Measurements from ENCODE around the gene TMEM183A. TPM values are rescaled to one million over a fixed set of nuclear protein-coding genes. Genes with fewer than 3 reads are reported as not detected.
A peak's percentile ranks its signal among the peaks of the same experiment; 100 is the strongest.

TMEM183A gene
- polyA plus RNA-seq, 1 of the 3 experiments (the other 2 are of a cell fraction) = 47.9 TPM

DNA sequence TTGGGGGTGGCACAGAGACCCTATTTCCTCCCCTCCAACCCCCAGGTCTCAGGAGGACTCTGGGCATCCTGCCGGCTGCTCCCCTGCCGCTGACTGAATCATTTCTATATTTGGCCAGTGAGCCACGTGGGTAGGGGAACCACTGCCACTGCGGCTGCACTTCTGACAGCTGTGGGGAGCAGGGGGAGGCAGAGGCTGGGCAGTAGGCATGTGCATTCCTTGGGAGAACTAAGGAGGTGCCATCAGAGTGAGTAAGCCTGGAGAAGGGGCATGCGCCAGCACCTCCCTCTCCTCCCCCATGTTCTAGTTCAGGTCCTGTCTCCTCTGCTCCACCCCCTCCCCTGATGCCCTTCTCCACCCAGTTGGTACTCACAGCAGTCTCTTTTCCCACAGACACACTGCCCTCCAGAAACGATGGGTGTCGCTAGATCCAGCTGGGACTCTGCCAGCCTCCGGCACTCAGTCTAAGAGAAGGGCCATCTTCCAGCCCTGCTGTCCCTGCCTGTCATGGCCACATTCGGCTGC lies 31.1 kb downstream of the TMEM183A start:
- H2AFZ ChIP-seq (ENCODE audit: low read depth) = 0 out of 2 replicates have a peak overlapping the region, but pooled peaks have one; percentile 30
- H3K27me3 ChIP-seq (ENCODE audit: insufficient read depth) = no peaks in the 10 kb centered on the region
- no peak for DNase-seq
- TF ChIP-seq FOSL2 (IDR thresholded peaks at IDR 0.05; ENCODE audit: borderline replicate concordance, low read depth) (peak; percentile 69; the same call in 1 of the 2 replicates), USF1 (IDR thresholded peaks at IDR 0.05; ENCODE audit: borderline replicate concordance, low read depth) (peak; percentile 80), CTCF (IDR thresholded peaks at IDR 0.05) (peak; percentile 32), MAX (IDR thresholded peaks at IDR 0.05; ENCODE audit: low read depth) (peak; percentile 96), TAF1 (IDR thresholded peaks at IDR 0.05; ENCODE audit: borderline replicate concordance, low read depth, low read length) (peak; percentile 6; the same call in 1 of the 2 replicates), MEF2A (IDR thresholded peaks at IDR 0.05; ENCODE audit: borderline replicate concordance, low read depth) (peak; percentile 98), SIN3A (IDR thresholded peaks at IDR 0.05; ENCODE audit: borderline replicate concordance, low read depth, low read length) (peak; percentile 76; the same call in 1 of the 2 replicates), MXI1 (IDR thresholded peaks at IDR 0.05; ENCODE audit: low read depth, low read length) (peak; percentile 50; the same call in 1 of the 2 replicates), TEAD4 (IDR thresholded peaks at IDR 0.05; ENCODE audit: borderline replicate concordance, insufficient read depth) (peak; percentile 53), YY1 (IDR thresholded peaks at IDR 0.05; ENCODE audit: low read depth) (no peak), TCF12 (IDR thresholded peaks at IDR 0.05) (peak; percentile 68), NRF1 (IDR thresholded peaks at IDR 0.05; ENCODE audit: low read depth, low read length) (0 out of 2 replicates have a peak, but pooled peaks have one; percentile 28), EP300 (IDR thresholded peaks at IDR 0.05; ENCODE audit: borderline replicate concordance in 1 of 2, low read depth in 1 of 2, low read length in 1 of 2) (peak in 1 of 2 experiments; percentile 29; a peak in 1 of 4 replicates), PBX3 (IDR thresholded peaks at IDR 0.05) (peak; percentile 51), JUND (IDR thresholded peaks at IDR 0.05) (no peak), USF2 (IDR thresholded peaks at IDR 0.05; ENCODE audit: borderline replicate concordance, low read depth, low read length) (no peak)
- TF ChIP-seq, protein P1, sequence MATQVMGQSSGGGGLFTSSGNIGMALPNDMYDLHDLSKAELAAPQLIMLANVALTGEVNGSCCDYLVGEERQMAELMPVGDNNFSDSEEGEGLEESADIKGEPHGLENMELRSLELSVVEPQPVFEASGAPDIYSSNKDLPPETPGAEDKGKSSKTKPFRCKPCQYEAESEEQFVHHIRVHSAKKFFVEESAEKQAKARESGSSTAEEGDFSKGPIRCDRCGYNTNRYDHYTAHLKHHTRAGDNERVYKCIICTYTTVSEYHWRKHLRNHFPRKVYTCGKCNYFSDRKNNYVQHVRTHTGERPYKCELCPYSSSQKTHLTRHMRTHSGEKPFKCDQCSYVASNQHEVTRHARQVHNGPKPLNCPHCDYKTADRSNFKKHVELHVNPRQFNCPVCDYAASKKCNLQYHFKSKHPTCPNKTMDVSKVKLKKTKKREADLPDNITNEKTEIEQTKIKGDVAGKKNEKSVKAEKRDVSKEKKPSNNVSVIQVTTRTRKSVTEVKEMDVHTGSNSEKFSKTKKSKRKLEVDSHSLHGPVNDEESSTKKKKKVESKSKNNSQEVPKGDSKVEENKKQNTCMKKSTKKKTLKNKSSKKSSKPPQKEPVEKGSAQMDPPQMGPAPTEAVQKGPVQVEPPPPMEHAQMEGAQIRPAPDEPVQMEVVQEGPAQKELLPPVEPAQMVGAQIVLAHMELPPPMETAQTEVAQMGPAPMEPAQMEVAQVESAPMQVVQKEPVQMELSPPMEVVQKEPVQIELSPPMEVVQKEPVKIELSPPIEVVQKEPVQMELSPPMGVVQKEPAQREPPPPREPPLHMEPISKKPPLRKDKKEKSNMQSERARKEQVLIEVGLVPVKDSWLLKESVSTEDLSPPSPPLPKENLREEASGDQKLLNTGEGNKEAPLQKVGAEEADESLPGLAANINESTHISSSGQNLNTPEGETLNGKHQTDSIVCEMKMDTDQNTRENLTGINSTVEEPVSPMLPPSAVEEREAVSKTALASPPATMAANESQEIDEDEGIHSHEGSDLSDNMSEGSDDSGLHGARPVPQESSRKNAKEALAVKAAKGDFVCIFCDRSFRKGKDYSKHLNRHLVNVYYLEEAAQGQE (IDR thresholded peaks at IDR 0.05; ENCODE audit: low read depth, low read length) = no peak
- no peak overlapping the region; a peak in 1 of 4 replicates for H3K4me3 ChIP-seq (ENCODE audit: low read depth in 2 of 2, low read length in 1 of 2)
- peaks cover 20 to 42% of the 10 kb centered on the region in 2 experiments; a peak in 3 of 4 replicates for H3K4me1 ChIP-seq (ENCODE audit: control insufficient read depth in 1 of 2, insufficient read depth in 2 of 2, low read depth in 1 of 2, low read length in 1 of 2)
- 37% methylated on average over 7 of the region's 9 CpGs for WGBS (ENCODE audit: low lambda C conversion rate)
- H3K9me3 ChIP-seq = no peaks in the 10 kb centered on the region
- peak overlapping the region in 1 of 2 experiments; percentile 50; a peak in 1 of 4 replicates for H3K27ac ChIP-seq (ENCODE audit: low read depth in 2 of 2, low read length in 1 of 2)
- H3F3A ChIP-seq (replicated peaks; ENCODE audit: insufficient read depth) = no peaks in the 10 kb centered on the region
- no peaks in the 10 kb centered on the region for H3K9me2 ChIP-seq
- H3K79me2 ChIP-seq (ENCODE audit: insufficient read depth) = no peaks in the 10 kb centered on the region
- H3K9ac ChIP-seq = no peak overlapping the region
- ChIA-PET POLR2A (interaction anchor here (1.2 kb wide), 1 partner anchor 9 kb away, joined by 3 read pairs; no protein-coding TSS in a partner anchor), CTCF (interaction anchor here (1.2 to 16.3 kb wide), 13 partner anchors 9 to 232 kb away, joined by 3 to 454 read pairs (median 37); partner anchors contain the start of genes ADORA1 and PPFIA4)
- H3K36me3 ChIP-seq (replicated peaks in 1 of 2; ENCODE audit: control insufficient read depth in 1 of 2, insufficient read depth in 2 of 2, low read length in 1 of 2) = no peaks in the 10 kb centered on the region
- 0 out of 2 replicates have a peak, but pooled peaks cover 3% of the 10 kb centered on the region for H4K20me1 ChIP-seq (ENCODE audit: insufficient read depth)
- peak overlapping the region; percentile 67 for H3K4me2 ChIP-seq

All from SK-N-SH (cell line).